HepG2 (cell line): ENCODE results near the gene ERRFI1. TPM values are rescaled to one million over a fixed set of nuclear protein-coding genes. Genes with fewer than 3 reads are reported as not detected.

ENCODE experiments used
- BRD4 ChIP-seq: sonication (generic); formaldehyde crosslinking; IDR thresholded peaks from 2 replicates; pipeline ENCODE4 v1.4.0; 2020; ENCODE audit warnings: missing genetic modification reagents
- CENPX ChIP-seq: sonication (generic); formaldehyde crosslinking; IDR thresholded peaks from 2 replicates; pipeline ENCODE4 v1.9.0; 2021; ENCODE audit warnings: mild to moderate bottlenecking, missing genetic modification reagents, moderate library complexity
- CHD2 ChIP-seq: IDR thresholded peaks from 2 replicates; pipeline ENCODE4 v1.6.1; 2011; ENCODE audit warnings: low read depth, low read length, improper control_type of control experiment
- FIP1L1 ChIP-seq: fragments of 200-400 bp; formaldehyde crosslinking; IDR thresholded peaks from 2 replicates; pipeline ENCODE4 v1.6.1; 2018; ENCODE audit warnings: low read depth, mild to moderate bottlenecking, low read length, moderate library complexity, borderline replicate concordance; ENCODE audit not compliant: insufficient read depth
- FOXA1 ChIP-seq, 2 experiments: fragments of 450-650 bp in 1 of 2; sonication (generic) in 1 of 2; formaldehyde crosslinking in 1 of 2; IDR thresholded peaks; 2 replicates each; pipeline versions ENCODE4 v1.4.0 to v1.6.1; 2016 to 2020; ENCODE audit warnings: missing genetic modification reagents in 1 of 2
- GABPA ChIP-seq, 2 experiments: IDR thresholded peaks; 2 replicates each; pipeline ENCODE4 v1.6.1; 2011 to 2016; ENCODE audit warnings: low read depth in 2 of 2, low read length in 1 of 2, missing biosample characterization in 1 of 2, missing genetic modification characterization in 1 of 2
- HMG20B ChIP-seq: conservative IDR thresholded peaks from 2 replicates; pipeline ENCODE4 v1.6.1; 2016; ENCODE audit warnings: missing genetic modification reagents, missing compliant biosample characterization
- MAFK ChIP-seq, 2 experiments: IDR thresholded peaks in 1 of 2; conservative IDR thresholded peaks in 1 of 2; 2 replicates each; pipeline ENCODE4 v1.6.1; 2011; ENCODE audit warnings: improper control_type of control experiment in 2 of 2, low read length in 2 of 2
- MTA3 ChIP-seq: sonication (generic); formaldehyde crosslinking; IDR thresholded peaks from 2 replicates; pipeline ENCODE4 v1.4.0; 2020; ENCODE audit warnings: missing genetic modification reagents
- NCOA2 ChIP-seq: sonication (generic); formaldehyde crosslinking; IDR thresholded peaks from 2 replicates; pipeline ENCODE4 v1.8.0; 2022; ENCODE audit warnings: inconsistent platforms
- NR2F1 ChIP-seq, 2 experiments: fragments of 450-650 bp in 1 of 2; formaldehyde crosslinking in 1 of 2; IDR thresholded peaks; 2 replicates each; pipeline versions ENCODE4 v1.5.0 to v1.6.1; 2016 to 2020; ENCODE audit warnings: mild to moderate bottlenecking in 1 of 2, missing compliant biosample characterization in 1 of 2, missing genetic modification reagents in 1 of 2, moderate library complexity in 1 of 2
- NR2F6 ChIP-seq, 2 experiments: IDR thresholded peaks; 2 replicates each; pipeline ENCODE4 v1.6.1; 2016; ENCODE audit warnings: antibody characterized with exemption in 1 of 2, mild to moderate bottlenecking in 1 of 2
- PAWR ChIP-seq: sonication (generic); formaldehyde crosslinking; IDR thresholded peaks from 2 replicates; pipeline ENCODE4 v1.4.0; 2020; ENCODE audit warnings: missing genetic modification reagents, mild to moderate bottlenecking, borderline replicate concordance
- PHF5A ChIP-seq: IDR thresholded peaks from one replicate; pipeline ENCODE4 v1.6.1; 2018; ENCODE audit warnings: low read depth, missing genetic modification reagents; ENCODE audit not compliant: unreplicated experiment
- PLRG1 ChIP-seq: fragments of 450-650 bp; conservative IDR thresholded peaks from 2 replicates; pipeline ENCODE4 v1.6.1; 2016
- RCOR2 ChIP-seq: IDR thresholded peaks from 2 replicates; pipeline ENCODE4 v1.6.1; 2016; ENCODE audit warnings: missing biosample characterization, missing genetic modification reagents
- REL ChIP-seq: sonication (generic); formaldehyde crosslinking; conservative IDR thresholded peaks from 2 replicates; pipeline ENCODE4 v1.8.0; 2022; ENCODE audit warnings: mild to moderate bottlenecking, missing genetic modification reagents, moderate library complexity
- RFX1 ChIP-seq: fragments of 450-650 bp; IDR thresholded peaks from 2 replicates; pipeline ENCODE4 v1.6.1; 2017
- SATB2 ChIP-seq: sonication (generic); formaldehyde crosslinking; IDR thresholded peaks from 2 replicates; pipeline ENCODE4 v1.5.0; 2020; ENCODE audit warnings: missing genetic modification reagents
- SOX5 ChIP-seq: IDR thresholded peaks from 2 replicates; pipeline ENCODE4 v1.6.1; 2016; ENCODE audit warnings: borderline replicate concordance
- SP2 ChIP-seq: sonication (generic); formaldehyde crosslinking; IDR thresholded peaks from 2 replicates; pipeline ENCODE4 v1.5.1; 2020; ENCODE audit warnings: mild to moderate bottlenecking, missing genetic modification reagents
- SRF ChIP-seq: IDR thresholded peaks from 2 replicates; pipeline ENCODE4 v1.6.1; 2011; ENCODE audit warnings: mild to moderate bottlenecking, low read depth, low read length, moderate library complexity
- ZMAT5 ChIP-seq: sonication (generic); formaldehyde crosslinking; IDR thresholded peaks from 2 replicates; pipeline ENCODE4 v1.5.0; 2020; ENCODE audit warnings: mild to moderate bottlenecking, low read depth, missing genetic modification reagents, borderline replicate concordance
- ZNF253 ChIP-seq: sonication (generic); formaldehyde crosslinking; IDR thresholded peaks from 2 replicates; pipeline ENCODE4 v1.8.0; 2022; ENCODE audit warnings: mild to moderate bottlenecking, missing genetic modification reagents, borderline replicate concordance
- polyA plus RNA-seq, 8 experiments: library from polyadenylated mRNA; depleted of rRNA in 3 of 8; stranded (reverse) in 7 of 8; unstranded in 1 of 8; fragments of >200 nt; fragmentation: Illumina TruSeq in 4 of 8; extraction: Trizol in 4 of 8; gene quantifications; 2 replicates each; pipeline versions ENCODE4 v1.2.1 to v1.2.3, GENCODE V29; 2011 to 2016; ENCODE audit warnings: low read depth in 4 of 8, missing spikeins in 1 of 8, mixed read lengths in 1 of 8; ENCODE audit not compliant: insufficient read depth in 1 of 8
- total RNA-seq, 5 experiments: library from RNA; depleted of rRNA; stranded (reverse); fragments of >200 nt; fragmentation: Illumina TruSeq; extraction: Trizol; gene quantifications; 2 replicates each; pipeline ENCODE4 v1.2.3, GENCODE V29; 2016; ENCODE audit warnings: low read depth in 1 of 5
- TF ChIP-seq, protein P1 (sequence below): sonication (generic); formaldehyde crosslinking; IDR thresholded peaks from 2 replicates; pipeline ENCODE4 v1.5.0; 2020; ENCODE audit warnings: mild to moderate bottlenecking, missing genetic modification reagents
- TF ChIP-seq, protein P2 (sequence below): IDR thresholded peaks from 2 replicates; pipeline ENCODE4 v1.6.1; 2016; ENCODE audit warnings: missing compliant biosample characterization, missing genetic modification reagents, borderline replicate concordance
- TF ChIP-seq, protein P3 (sequence below): sonication (generic); formaldehyde crosslinking; IDR thresholded peaks from 2 replicates; pipeline ENCODE4 v1.8.1; 2023; ENCODE audit warnings: mild to moderate bottlenecking, inconsistent platforms, moderate library complexity, missing genetic modification reagents, borderline replicate concordance

Gene ERRFI1
- total and polyA plus RNA-seq, 2 of the 13 experiments (the other 11 are each of a cell fraction or from before 2014, with no cell fraction given) = 84.4 to 753 TPM

GRCh38 chr1:8040586-8040985, 14.5 kb upstream of the ERRFI1 start (continued):
- TF ChIP-seq, protein P1, sequence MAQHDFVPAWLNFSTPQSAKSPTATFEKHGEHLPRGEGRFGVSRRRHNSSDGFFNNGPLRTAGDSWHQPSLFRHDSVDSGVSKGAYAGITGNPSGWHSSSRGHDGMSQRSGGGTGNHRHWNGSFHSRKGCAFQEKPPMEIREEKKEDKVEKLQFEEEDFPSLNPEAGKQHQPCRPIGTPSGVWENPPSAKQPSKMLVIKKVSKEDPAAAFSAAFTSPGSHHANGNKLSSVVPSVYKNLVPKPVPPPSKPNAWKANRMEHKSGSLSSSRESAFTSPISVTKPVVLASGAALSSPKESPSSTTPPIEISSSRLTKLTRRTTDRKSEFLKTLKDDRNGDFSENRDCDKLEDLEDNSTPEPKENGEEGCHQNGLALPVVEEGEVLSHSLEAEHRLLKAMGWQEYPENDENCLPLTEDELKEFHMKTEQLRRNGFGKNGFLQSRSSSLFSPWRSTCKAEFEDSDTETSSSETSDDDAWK = no peak
- no peak for TF ChIP-seq GABPA (IDR thresholded peaks at IDR 0.05; ENCODE audit: low read depth, low read length)
- no peak for TF ChIP-seq GABPA (CRISPR knock-in tag; IDR thresholded peaks at IDR 0.05; ENCODE audit: low read depth)
- peak; percentile 48 for TF ChIP-seq NCOA2 (CRISPR knock-in tag)
- no peak for TF ChIP-seq FIP1L1
- peak; percentile 79; the same call in 1 of the 2 replicates for TF ChIP-seq SOX5
- no peak for TF ChIP-seq MTA3 (CRISPR knock-in tag)
- no peak for TF ChIP-seq RFX1
- TF ChIP-seq HMG20B (CRISPR knock-in tag) = 0 out of 2 replicates have a peak, but pooled peaks have one; percentile 25
- TF ChIP-seq, protein P2, sequence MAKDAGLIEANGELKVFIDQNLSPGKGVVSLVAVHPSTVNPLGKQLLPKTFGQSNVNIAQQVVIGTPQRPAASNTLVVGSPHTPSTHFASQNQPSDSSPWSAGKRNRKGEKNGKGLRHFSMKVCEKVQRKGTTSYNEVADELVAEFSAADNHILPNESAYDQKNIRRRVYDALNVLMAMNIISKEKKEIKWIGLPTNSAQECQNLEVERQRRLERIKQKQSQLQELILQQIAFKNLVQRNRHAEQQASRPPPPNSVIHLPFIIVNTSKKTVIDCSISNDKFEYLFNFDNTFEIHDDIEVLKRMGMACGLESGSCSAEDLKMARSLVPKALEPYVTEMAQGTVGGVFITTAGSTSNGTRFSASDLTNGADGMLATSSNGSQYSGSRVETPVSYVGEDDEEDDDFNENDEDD (CRISPR knock-in tag) = 0 out of 2 replicates have a peak, but pooled peaks have one; percentile 26
- no peak for TF ChIP-seq NR2F6 (IDR thresholded peaks at IDR 0.05)
- peak; percentile 55; the same call in 1 of the 2 replicates for TF ChIP-seq NR2F6 (CRISPR knock-in tag; IDR thresholded peaks at IDR 0.05)
- TF ChIP-seq REL (CRISPR knock-in tag) = no peak
- no peak for TF ChIP-seq BRD4 (CRISPR knock-in tag)
- no peak for TF ChIP-seq NR2F1 (CRISPR knock-in tag; IDR thresholded peaks at IDR 0.05)
- TF ChIP-seq PHF5A (CRISPR knock-in tag) = no peak
- peak; percentile 20 to 31; a peak in 1 of 4 replicates for TF ChIP-seq MAFK (conservative IDR thresholded peaks at IDR 0.05 in 1 of 2, IDR thresholded peaks at IDR 0.05 in 1 of 2; ENCODE audit: low read length in 2 of 2)
- TF ChIP-seq ZMAT5 (CRISPR knock-in tag) = no peak
- TF ChIP-seq, protein P3, sequence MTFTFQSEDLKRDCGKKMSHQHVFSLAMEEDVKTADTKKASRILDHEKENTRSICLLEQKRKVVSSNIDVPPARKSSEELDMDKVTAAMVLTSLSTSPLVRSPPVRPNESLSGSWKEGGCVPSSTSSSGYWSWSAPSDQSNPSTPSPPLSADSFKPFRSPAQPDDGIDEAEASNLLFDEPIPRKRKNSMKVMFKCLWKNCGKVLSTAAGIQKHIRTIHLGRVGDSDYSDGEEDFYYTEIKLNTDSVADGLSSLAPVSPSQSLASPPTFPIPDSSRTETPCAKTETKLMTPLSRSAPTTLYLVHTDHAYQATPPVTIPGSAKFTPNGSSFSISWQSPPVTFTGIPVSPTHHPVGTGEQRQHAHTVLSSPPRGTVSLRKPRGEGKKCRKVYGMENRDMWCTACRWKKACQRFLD (CRISPR knock-in tag) = no peak
- TF ChIP-seq CHD2 = no peak
- TF ChIP-seq RCOR2 (CRISPR knock-in tag) = peak; percentile 90
- no peak for TF ChIP-seq PAWR
- no peak for TF ChIP-seq ZNF253 (CRISPR knock-in tag)
- no peak for TF ChIP-seq SATB2 (CRISPR knock-in tag)
- TF ChIP-seq PLRG1 = no peak
- TF ChIP-seq SP2 (CRISPR knock-in tag) = no peak
- TF ChIP-seq FOXA1 (IDR thresholded peaks at IDR 0.05) = no peak
- peak; percentile 83 for TF ChIP-seq FOXA1 (CRISPR knock-in tag; IDR thresholded peaks at IDR 0.05)
- 0 out of 2 replicates have a peak, but pooled peaks have one; percentile 63 for TF ChIP-seq SRF
- TF ChIP-seq CENPX (CRISPR knock-in tag) = no peak
